ENCODE results near the gene AUTS2. TPM values are rescaled to one million over a fixed set of nuclear protein-coding genes. Genes with fewer than 3 reads are reported as not detected.

AUTS2 gene
- total and polyA plus RNA-seq, 2 experiments from 2014 or later, result 32.0 to 91.0 TPM

DNA sequence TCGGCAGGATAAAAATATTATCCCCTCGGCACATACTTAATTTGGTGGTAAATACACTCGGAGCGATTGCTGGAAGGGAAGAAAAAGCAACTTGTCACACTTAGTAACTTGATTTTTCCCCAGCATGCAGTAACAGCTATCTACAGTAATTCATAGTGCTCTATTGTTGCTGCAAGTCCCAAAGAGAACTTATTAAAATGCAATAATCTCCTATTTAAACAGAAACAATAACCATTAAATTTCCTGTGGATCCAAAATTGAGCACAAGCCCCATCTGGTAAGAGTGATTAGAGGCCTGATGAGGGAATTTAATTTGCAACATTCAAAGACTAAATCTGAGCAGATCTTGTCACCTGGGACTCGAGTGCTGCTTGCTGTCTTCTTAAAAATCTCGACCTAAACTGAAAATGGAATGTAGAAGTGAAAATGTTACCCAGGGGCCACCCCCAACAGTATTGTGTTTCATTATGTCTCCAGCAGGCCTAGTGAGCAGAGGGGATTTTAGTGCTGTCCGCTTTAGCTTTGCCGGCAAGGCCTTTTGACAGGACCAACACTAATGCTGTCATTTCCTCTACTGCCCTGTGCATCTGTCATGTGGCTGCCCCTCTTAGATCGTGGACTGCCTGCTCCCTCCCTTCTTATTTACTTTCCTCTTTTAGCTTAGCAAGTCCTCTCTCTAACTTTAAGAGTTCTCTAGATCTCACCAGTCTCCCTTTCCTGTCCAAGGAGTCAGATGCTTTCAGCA is 639.7 kb downstream of the AUTS2 start:
- no peak for DNase-seq (ENCODE audit: low spot score)
- Histone ChIP-seq H3K27ac (ENCODE audit: low read depth) (no peak overlapping the region), H3K79me2 (replicated peaks; ENCODE audit: insufficient read depth) (no peaks in the 10 kb centered on the region), H3F3A (replicated peaks; ENCODE audit: low read depth) (no peaks in the 10 kb centered on the region), H3K9me2 (ENCODE audit: insufficient read depth) (no peaks in the 10 kb centered on the region), H4K20me1 (replicated peaks; ENCODE audit: insufficient read depth) (no peaks in the 10 kb centered on the region), H3K36me3 (ENCODE audit: insufficient read depth) (no peaks in the 10 kb centered on the region), H3K4me2 (no peak overlapping the region), H2AFZ (no peak overlapping the region), H3K4me3 (no peak overlapping the region), H3K27me3 (ENCODE audit: insufficient read depth) (no peaks in the 10 kb centered on the region), H3K4me1 (ENCODE audit: insufficient read depth) (peaks cover 18% of the 10 kb centered on the region)
- TF ChIP-seq JUNB (IDR thresholded peaks at IDR 0.05; ENCODE audit: unreplicated experiment) (no peak), CREB1 (CRISPR knock-in tag; IDR thresholded peaks at IDR 0.05; ENCODE audit: low read depth) (no peak), POLR2AphosphoS5 (IDR thresholded peaks at IDR 0.05; ENCODE audit: low read depth) (no peak), ZNF331 (CRISPR knock-in tag; IDR thresholded peaks at IDR 0.05; ENCODE audit: low read depth) (no peak), EZH2phosphoT487 (IDR thresholded peaks at IDR 0.05; ENCODE audit: unreplicated experiment) (no peak), EZH2 (IDR thresholded peaks at IDR 0.05; ENCODE audit: low read depth, unreplicated experiment) (no peak), NANOG (IDR thresholded peaks at IDR 0.05; ENCODE audit: borderline replicate concordance) (no peak), STAT1 (IDR thresholded peaks at IDR 0.05; ENCODE audit: unreplicated experiment) (no peak), ZNF114 (CRISPR knock-in tag; IDR thresholded peaks at IDR 0.05) (no peak)
- TF ChIP-seq, protein P1, sequence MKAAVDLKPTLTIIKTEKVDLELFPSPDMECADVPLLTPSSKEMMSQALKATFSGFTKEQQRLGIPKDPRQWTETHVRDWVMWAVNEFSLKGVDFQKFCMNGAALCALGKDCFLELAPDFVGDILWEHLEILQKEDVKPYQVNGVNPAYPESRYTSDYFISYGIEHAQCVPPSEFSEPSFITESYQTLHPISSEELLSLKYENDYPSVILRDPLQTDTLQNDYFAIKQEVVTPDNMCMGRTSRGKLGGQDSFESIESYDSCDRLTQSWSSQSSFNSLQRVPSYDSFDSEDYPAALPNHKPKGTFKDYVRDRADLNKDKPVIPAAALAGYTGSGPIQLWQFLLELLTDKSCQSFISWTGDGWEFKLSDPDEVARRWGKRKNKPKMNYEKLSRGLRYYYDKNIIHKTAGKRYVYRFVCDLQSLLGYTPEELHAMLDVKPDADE (IDR thresholded peaks at IDR 0.05), result no peak
- TF ChIP-seq, protein P2, sequence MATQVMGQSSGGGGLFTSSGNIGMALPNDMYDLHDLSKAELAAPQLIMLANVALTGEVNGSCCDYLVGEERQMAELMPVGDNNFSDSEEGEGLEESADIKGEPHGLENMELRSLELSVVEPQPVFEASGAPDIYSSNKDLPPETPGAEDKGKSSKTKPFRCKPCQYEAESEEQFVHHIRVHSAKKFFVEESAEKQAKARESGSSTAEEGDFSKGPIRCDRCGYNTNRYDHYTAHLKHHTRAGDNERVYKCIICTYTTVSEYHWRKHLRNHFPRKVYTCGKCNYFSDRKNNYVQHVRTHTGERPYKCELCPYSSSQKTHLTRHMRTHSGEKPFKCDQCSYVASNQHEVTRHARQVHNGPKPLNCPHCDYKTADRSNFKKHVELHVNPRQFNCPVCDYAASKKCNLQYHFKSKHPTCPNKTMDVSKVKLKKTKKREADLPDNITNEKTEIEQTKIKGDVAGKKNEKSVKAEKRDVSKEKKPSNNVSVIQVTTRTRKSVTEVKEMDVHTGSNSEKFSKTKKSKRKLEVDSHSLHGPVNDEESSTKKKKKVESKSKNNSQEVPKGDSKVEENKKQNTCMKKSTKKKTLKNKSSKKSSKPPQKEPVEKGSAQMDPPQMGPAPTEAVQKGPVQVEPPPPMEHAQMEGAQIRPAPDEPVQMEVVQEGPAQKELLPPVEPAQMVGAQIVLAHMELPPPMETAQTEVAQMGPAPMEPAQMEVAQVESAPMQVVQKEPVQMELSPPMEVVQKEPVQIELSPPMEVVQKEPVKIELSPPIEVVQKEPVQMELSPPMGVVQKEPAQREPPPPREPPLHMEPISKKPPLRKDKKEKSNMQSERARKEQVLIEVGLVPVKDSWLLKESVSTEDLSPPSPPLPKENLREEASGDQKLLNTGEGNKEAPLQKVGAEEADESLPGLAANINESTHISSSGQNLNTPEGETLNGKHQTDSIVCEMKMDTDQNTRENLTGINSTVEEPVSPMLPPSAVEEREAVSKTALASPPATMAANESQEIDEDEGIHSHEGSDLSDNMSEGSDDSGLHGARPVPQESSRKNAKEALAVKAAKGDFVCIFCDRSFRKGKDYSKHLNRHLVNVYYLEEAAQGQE (IDR thresholded peaks at IDR 0.05; ENCODE audit: unreplicated experiment), result no peak
- TF ChIP-seq, protein P3, sequence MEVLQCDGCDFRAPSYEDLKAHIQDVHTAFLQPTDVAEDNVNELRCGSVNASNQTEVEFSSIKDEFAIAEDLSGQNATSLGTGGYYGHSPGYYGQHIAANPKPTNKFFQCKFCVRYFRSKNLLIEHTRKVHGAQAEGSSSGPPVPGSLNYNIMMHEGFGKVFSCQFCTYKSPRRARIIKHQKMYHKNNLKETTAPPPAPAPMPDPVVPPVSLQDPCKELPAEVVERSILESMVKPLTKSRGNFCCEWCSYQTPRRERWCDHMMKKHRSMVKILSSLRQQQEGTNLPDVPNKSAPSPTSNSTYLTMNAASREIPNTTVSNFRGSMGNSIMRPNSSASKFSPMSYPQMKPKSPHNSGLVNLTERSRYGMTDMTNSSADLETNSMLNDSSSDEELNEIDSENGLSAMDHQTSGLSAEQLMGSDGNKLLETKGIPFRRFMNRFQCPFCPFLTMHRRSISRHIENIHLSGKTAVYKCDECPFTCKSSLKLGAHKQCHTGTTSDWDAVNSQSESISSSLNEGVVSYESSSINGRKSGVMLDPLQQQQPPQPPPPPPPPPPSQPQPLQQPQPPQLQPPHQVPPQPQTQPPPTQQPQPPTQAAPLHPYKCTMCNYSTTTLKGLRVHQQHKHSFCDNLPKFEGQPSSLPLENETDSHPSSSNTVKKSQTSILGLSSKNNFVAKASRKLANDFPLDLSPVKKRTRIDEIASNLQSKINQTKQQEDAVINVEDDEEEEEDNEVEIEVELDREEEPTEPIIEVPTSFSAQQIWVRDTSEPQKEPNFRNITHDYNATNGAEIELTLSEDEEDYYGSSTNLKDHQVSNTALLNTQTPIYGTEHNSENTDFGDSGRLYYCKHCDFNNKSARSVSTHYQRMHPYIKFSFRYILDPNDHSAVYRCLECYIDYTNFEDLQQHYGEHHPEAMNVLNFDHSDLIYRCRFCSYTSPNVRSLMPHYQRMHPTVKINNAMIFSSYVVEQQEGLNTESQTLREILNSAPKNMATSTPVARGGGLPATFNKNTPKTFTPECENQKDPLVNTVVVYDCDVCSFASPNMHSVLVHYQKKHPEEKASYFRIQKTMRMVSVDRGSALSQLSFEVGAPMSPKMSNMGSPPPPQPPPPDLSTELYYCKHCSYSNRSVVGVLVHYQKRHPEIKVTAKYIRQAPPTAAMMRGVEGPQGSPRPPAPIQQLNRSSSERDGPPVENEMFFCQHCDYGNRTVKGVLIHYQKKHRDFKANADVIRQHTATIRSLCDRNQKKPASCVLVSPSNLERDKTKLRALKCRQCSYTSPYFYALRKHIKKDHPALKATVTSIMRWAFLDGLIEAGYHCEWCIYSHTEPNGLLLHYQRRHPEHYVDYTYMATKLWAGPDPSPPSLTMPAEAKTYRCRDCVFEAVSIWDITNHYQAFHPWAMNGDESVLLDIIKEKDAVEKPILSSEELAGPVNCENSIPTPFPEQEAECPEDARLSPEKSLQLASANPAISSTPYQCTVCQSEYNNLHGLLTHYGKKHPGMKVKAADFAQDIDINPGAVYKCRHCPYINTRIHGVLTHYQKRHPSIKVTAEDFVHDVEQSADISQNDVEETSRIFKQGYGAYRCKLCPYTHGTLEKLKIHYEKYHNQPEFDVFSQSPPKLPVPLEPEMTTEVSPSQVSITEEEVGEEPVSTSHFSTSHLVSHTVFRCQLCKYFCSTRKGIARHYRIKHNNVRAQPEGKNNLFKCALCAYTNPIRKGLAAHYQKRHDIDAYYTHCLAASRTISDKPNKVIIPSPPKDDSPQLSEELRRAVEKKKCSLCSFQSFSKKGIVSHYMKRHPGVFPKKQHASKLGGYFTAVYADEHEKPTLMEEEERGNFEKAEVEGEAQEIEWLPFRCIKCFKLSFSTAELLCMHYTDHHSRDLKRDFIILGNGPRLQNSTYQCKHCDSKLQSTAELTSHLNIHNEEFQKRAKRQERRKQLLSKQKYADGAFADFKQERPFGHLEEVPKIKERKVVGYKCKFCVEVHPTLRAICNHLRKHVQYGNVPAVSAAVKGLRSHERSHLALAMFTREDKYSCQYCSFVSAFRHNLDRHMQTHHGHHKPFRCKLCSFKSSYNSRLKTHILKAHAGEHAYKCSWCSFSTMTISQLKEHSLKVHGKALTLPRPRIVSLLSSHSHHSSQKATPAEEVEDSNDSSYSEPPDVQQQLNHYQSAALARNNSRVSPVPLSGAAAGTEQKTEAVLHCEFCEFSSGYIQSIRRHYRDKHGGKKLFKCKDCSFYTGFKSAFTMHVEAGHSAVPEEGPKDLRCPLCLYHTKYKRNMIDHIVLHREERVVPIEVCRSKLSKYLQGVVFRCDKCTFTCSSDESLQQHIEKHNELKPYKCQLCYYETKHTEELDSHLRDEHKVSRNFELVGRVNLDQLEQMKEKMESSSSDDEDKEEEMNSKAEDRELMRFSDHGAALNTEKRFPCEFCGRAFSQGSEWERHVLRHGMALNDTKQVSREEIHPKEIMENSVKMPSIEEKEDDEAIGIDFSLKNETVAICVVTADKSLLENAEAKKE (CRISPR knock-in tag; IDR thresholded peaks at IDR 0.05), result no peak
- TF ChIP-seq, protein P4, sequence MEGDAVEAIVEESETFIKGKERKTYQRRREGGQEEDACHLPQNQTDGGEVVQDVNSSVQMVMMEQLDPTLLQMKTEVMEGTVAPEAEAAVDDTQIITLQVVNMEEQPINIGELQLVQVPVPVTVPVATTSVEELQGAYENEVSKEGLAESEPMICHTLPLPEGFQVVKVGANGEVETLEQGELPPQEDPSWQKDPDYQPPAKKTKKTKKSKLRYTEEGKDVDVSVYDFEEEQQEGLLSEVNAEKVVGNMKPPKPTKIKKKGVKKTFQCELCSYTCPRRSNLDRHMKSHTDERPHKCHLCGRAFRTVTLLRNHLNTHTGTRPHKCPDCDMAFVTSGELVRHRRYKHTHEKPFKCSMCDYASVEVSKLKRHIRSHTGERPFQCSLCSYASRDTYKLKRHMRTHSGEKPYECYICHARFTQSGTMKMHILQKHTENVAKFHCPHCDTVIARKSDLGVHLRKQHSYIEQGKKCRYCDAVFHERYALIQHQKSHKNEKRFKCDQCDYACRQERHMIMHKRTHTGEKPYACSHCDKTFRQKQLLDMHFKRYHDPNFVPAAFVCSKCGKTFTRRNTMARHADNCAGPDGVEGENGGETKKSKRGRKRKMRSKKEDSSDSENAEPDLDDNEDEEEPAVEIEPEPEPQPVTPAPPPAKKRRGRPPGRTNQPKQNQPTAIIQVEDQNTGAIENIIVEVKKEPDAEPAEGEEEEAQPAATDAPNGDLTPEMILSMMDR (conservative IDR thresholded peaks at IDR 0.05; ENCODE audit: low read depth in 2 of 2), result no peak
- Mint-ChIP-seq H3K27me3 (ENCODE audit: insufficient read depth, low read depth, poor library complexity) (peaks cover 6% of the 10 kb centered on the region), H3K9me3 (no peaks in the 10 kb centered on the region; the same call in 2 of the 3 replicates), H3K27ac (no peak overlapping the region), H3K4me1 (peaks cover 24% of the 10 kb centered on the region), H3K4me3 (no peak overlapping the region), H3K36me3 (ENCODE audit: low read depth) (no peaks in the 10 kb centered on the region)
- ATAC-seq, result no peak; the same call in 2 of the 3 replicates

All from GM23338 (cell line).